ENCODE data around the gene NT5DC1.

- TF ChIP-seq CTCF (IDR thresholded peaks at IDR 0.05; ENCODE audit: poor library complexity, severe bottlenecking) (no peak), REST (IDR thresholded peaks at IDR 0.05; ENCODE audit: borderline replicate concordance) (no peak), RAD21 (conservative IDR thresholded peaks at IDR 0.05) (no peak), EZH2 (IDR thresholded peaks at IDR 0.05; ENCODE audit: borderline replicate concordance, insufficient read depth, low read length, poor library complexity, severe bottlenecking) (no peak), EP300 (conservative IDR thresholded peaks at IDR 0.05; ENCODE audit: poor library complexity, severe bottlenecking) (no peak), POLR2AphosphoS5 (IDR thresholded peaks at IDR 0.05) (no peak), TAF1 (IDR thresholded peaks at IDR 0.05; ENCODE audit: low read depth) (no peak)
These were observed 79.7 kb downstream of the NT5DC1 start for GRCh38 chr6:116180375-116180774.
